HUDEP-2 (cell line): ENCODE results near the gene GLT8D1.
"Not testable (repeated sequence)": the region's sequence is repeated elsewhere in the genome, so short reads cannot be mapped to it uniquely, and the experiment has no call there.

Source experiments
- DNase-seq, 76 experiments: peaks; one replicate each; lab custom pipeline; 2025; ENCODE audit not compliant: unreplicated experiment in 76 of 76; lab: John Stamatoyannopoulos, UW

Gene GLT8D1, protein sequence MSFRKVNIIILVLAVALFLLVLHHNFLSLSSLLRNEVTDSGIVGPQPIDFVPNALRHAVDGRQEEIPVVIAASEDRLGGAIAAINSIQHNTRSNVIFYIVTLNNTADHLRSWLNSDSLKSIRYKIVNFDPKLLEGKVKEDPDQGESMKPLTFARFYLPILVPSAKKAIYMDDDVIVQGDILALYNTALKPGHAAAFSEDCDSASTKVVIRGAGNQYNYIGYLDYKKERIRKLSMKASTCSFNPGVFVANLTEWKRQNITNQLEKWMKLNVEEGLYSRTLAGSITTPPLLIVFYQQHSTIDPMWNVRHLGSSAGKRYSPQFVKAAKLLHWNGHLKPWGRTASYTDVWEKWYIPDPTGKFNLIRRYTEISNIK

DNA sequence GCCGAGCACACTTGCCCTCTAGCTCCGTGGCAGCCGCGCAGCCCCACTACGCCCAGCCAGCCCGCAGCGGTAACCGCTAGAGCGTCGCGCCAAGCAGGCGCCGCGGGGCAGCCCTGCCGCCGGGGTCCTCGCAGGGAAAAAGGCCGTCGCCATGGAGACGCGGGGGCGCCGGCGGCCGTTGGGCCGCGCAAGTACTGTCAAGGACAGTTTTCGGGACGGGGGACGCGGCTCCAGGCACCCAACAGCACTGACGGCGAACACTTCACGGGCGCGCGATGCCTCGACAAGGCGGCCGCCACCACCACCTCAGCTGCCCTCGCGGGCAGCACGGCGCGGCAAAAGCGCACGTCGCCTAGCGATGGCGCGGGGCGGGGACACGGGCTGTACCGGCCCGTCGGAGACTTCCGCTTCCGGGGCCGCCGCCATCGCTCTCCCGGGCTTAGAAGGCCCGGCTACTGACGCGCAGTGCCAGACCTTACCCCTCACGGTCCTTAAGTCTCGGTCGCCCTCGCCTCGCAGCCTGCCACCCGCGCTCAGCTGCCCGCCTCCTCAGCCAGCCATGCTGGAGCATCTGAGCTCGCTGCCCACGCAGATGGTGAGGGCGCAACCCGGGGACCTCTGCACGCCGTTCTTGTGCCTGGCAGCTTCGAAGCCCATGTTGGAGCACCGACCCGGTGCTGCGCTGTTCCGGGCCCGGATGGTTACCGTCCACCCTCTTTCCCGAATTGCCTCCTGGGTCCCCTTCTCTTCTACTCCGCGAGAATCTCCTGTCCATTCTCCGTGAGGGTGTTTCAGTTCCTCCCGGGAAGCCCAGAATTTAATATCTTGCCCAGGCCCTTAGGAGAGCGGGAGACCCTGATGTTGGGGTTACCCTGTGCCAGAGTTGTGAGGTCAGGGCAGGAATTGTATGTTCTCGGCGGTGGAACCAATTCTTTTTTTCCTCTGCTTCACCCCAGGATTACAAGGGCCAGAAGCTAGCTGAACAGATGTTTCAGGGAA is at the start of gene GLT8D1, which contains the start of gene SPCS1:
Gene GLT8D1, minus strand, starts transcription at position 104 of the 999 bp plus-strand sequence. CDS start 5,331 bp downstream, outside the sequence.
Gene SPCS1, plus strand, starts transcription at position 419 of the 999 bp plus-strand sequence. Its CDS starts 141 bp downstream, at position 560.
- peak in 74 of 76 experiments; percentile 4 to 93 (median 76) for DNase-seq

DNA sequence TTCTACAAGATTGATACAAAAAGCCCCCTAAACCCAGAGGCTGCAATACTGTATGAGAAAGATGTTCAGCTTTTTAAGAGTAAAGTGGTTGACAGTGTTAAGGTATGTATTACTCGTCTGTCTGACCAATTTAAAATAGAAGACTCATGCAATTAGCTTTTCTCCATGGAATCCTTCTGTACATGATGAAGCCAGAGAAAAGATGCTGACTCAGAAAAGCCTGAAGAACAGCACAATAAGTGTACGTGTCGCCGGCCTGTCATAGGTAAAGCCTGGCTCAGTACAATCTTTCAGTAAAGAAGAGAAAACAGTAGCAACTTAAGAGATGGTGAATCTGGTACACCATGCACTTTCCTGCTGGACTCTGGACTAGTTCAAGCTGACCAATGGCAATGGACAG is 48.8 kb upstream of the GLT8D1 start:
- no peak for DNase-seq

DNA sequence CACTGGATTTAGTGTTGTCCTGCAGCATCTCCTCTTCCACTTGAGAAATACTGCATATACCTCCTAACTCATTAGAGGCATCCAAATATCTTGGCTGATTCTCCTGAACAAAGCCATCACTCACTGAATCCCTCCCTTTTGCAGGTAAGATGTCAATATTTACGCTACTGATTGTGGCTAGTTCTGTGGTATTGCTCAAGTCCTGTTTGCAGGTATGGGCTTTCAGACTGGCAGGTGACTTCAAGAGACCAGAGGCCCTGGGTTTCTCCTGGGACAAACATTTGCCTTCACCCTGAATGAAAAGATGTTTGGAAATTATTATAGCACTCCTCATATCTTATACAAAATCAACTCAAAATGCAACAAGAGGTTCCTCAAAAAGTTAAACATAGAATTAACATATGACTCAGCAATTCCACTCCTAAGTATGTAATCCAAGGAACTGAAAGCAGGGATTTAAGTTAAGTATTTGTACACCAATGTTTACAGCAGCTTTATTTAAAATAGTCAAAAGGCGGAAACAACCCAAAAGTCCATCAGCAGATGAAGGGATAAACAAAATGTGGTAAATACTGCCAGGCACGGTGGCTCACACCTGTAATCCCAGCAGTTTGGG is 46.6 kb upstream of the GLT8D1 start:
- DNase-seq: no peak

DNA sequence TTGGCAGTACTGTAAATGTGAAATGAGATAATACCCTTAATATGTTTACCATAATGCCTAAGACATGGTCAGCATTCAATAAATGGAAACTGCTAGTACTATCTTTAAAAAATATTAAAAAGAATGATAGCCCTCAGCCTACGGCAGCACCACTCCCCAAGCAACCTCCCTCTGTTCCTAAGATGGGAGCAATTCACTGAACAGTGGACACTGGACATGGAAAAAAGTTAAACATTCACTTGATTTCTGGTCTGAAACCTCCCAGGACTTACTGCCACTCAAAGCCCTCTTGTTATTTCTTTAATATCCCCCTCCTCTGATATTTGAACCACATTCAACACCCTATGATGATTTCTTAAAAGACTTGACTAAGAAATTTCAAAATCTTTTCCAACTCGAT is 38.1 kb upstream of the GLT8D1 start:
- DNase-seq: no peak

DNA sequence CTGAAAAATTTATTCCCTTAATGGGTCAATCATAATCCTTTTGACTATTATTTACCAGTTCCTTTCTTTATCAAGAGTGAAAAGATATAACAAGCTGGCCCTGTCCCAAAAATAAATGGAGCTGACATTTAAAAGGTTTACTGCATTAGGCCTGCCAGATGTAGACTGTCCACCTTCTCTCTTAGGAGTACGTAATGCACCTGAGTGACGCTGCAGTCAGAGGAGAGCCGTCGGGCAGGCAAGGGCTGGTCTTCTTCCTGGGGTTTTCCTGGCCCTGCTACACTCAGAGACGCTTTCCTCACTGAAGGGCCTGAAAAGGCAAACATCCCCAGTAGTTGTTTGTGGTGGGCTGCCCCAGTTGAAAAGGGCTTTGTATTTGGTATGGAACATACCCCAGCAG is 37.6 kb upstream of the GLT8D1 start:
- no peak for DNase-seq

DNA sequence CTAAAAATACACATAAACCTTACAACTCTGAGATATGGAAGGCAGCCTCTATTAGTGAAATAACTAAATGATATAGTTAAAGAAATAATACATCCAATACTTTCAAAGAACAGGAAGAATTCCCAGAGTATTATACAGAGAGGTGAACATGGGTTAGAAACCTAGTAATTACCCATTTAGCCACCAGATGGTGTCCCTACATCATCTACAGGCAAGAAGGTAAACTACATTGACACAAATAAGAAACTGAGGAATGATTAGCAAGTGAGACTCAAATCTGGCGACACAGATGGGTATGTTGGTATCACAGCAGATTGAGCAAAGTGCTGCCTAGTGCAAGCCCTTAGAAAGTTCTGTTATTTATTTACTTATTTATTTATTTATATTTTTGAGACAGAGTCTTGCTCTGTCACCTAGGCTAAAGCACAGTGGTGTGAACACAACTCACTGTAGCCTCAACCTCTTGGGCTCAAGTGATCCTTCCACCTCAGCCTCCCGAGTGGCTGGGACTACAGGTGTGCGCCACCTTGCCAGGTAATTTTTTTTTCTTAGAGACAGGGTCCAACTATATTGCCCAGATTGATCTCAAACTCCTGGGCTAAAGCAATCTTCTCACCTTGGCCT is 36.9 kb upstream of the GLT8D1 start:
- DNase-seq: peak in 14 of 76 experiments; percentile 1 to 29 (median 11)

DNA sequence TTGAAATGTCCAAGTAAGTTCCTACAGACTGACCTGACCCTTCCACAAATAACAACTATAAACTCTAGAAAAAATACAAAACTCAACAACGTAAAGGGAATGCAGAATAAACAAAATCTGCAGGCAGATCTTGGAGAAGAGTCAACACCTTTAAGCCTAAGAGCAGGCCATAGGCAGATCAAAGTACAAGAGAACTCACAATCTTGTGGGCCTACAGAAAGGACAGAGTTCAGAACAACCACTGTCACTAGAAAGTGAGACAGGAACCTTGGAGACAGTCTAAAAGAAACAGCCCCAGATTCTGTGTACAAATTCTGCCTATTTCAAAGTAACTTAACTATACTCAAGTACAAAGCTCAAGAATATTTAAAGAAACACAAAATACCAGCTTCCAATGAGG is 34.1 kb upstream of the GLT8D1 start:
- DNase-seq: no peak

DNA sequence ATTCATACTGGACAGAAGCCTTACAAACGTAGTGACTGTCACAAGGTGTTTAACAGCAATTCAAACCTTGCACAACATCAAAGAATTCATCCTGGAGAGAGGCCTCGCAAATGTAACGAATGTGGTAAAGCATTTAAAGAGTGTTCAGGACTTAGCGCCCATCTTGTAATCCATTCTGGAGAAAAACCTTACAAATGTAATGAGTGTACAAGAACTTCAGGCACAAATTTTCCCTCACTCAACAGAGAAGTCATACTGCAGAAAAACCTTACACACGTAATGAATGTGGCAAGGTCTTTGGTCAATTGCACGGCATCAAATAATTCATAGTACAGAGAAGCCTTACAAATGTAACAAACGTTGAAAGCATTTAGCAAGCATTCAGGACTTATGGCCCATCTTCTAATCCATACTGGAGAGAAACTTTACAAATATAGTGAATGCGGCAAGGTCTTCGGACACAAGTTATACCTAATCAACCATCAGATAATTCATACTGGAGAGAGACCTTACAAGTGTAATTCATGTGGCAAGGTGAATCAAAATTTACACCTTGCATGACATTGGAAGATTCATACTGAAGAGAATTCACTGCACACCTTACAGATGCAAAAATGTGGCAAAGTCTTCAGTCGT is 27.8 kb upstream of the GLT8D1 start:
- no peak for DNase-seq

DNA sequence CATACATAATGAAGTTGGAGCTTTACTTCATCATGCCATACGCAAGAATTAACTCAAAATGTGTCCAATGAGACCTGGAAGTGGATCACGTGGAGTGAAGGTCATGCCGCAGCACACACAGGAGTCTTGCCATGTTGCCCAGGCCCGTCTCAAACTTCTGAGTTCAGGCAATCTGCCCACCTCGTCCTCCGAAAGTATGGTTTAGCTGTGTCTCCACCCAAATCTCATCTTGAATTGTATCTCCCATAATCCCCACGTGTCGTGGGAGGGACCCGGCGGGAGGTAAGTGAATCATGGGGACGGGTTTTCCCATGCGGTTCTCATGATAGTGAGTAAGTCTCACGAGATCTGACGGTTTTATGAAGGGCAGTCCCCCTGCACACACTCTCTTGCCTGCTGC is 26.0 kb upstream of the GLT8D1 start:
- DNase-seq: no peak

DNA sequence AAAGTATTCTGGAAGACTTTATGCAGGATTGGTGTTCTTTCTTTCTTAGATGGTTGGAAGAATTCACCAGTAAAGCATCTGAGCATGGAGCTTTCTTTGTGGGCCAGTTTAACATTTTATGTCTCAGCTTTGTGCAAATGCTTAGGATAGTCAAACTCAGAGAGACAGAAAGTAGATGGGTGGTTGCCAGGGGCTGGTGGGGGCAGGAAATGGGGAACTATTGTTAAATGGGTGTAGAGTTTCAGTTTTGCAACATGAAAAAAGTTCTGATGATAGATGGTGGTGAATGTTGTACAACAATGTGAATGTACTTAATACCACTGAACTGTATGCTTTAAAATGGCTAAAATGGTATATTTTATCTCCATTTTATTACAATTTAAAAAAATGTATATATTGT is 25.1 kb upstream of the GLT8D1 start:
- DNase-seq: no peak

DNA sequence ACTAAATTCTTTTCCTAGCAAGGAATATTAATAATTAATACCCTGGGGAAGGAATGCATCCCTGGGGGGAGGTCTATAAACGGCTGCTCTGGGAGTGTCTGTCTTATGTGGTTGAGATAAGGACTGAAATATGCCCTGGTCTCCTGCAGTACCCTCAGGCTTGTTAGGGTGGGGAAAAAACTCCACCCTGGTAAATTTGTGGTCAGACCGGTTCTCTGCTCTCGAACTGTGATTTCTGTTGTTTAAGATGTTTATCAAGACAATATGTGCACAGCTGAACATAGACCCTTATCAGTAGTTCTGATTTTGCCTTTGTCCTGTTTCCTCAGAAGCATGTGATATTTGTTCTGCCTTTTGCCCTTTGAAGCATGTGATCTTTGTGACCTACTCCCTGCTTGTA is 23.2 kb upstream of the GLT8D1 start:
- not testable (repeated sequence) for DNase-seq

DNA sequence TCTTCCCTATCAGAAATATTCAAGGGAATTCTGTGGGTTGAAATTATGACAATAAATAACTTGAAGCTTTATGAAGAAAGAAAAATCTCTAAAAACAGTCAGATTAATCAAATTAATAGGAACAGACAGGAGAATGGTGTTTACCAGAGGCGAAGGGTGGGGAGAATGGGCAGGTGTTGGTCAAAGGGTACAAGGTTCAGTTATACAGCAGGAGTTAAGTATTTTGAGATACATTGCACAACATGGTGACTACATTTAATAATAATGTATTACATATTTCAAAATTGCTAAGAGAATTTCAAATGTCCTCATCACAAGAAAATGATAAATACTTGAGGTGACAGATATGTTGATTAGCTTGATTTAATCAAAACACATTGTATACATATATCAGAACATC is 18.9 kb upstream of the GLT8D1 start:
- no peak for DNase-seq

DNA sequence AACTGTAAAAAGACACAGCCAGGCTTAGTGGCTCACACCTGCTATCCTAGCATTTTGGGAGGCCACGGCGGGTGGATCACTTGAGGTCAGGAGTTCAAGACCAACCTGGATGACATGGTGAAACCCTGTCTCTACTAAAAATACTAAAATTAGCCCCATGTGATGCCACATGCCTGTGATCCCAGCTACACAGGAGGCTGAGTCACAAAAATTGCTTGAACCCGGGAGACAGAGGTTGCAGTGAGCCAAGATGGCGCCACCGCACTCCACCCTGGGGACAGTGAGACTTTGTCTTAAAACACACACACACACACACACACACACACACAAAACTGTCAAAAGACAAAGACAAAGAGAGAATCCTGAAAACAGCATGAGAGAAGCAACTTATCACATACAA is 18.3 kb upstream of the GLT8D1 start:
- DNase-seq: no peak

DNA sequence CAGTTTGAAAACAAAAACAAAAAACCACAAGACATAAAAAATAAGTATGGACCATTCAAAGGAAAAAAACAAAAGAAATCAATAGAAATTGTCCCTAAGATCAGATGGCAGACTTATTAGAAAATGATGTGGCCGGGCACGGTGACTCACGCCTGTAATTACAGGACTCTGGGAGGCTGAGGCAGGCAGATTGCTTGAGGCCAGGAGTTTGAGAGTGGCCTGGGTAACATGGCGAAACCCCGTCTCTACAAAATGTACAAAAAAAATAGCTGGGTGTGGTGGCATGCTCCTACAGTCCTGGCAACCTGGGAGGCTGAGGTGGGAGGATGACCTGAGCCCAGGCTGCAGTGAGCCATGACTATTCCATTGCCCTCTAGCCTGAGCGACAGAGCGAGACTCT is 16.9 kb upstream of the GLT8D1 start:
- DNase-seq: no peak

DNA sequence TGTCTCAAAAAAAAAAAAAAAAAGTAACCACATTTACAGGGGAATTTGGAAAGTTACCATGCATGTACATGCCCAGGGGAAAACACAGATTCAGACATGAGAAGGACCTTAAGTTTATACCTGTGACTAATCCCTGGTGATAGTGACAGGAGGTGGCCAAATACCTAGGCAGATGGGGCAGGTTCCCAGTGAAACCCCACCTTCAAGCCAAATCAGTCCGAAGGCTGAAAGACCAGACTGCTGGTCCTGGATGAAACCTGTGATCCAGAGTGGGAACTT is 16.1 kb upstream of the GLT8D1 start:
- DNase-seq: no peak

DNA sequence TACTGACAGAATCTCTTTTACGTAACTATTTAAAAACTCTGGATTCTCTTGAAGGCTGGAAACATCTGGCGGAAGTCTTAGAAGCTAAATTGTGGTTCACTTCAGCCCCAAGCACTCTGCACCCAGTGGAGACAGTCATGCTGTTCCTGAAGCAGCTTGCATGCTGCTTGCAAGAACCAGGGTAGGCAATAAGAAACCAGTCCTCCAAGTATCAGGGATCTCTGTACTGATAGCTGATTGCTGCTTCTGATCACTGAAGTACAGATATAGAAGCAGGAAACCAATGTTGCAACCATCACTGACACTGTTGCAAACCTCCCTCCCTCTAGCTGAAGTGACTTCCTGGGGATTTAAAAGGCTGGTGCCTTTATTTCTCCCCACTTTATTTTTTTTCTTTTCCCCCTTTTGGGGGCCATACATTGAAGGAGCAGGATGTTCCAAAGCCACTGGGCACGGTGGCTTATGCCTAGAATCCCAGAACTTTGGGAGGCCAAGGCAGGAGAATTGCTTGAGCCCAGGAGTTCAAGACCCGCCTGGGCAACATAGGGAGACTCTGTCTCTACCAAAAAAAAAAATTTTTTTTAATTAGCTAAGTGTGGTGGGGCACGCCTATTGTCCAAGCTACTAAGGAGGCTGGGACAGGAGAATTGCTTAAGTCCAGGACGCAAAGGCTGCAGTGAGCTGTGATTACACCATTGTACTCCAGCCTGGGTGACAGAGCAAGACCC is 15.6 kb upstream of the GLT8D1 start:
- DNase-seq: no peak

DNA sequence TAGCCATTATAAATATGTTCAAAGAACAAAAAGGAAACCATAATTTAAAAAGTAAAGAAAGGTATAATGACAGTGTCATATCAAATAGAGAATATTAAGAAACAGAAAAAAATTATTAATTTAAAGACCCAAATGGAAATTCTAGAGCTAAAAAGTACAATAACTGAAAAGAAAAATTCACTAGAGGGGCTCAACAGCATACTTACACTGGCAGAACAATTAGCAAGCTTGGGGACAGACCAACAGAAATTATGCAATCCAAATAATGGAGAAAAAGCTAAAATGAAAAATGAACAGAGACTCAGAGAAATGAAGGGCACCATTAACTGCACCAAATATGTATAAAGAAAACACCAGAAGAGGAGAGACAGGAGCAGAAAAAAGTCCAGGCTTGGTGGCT is 14.0 kb upstream of the GLT8D1 start:
- no peak for DNase-seq

DNA sequence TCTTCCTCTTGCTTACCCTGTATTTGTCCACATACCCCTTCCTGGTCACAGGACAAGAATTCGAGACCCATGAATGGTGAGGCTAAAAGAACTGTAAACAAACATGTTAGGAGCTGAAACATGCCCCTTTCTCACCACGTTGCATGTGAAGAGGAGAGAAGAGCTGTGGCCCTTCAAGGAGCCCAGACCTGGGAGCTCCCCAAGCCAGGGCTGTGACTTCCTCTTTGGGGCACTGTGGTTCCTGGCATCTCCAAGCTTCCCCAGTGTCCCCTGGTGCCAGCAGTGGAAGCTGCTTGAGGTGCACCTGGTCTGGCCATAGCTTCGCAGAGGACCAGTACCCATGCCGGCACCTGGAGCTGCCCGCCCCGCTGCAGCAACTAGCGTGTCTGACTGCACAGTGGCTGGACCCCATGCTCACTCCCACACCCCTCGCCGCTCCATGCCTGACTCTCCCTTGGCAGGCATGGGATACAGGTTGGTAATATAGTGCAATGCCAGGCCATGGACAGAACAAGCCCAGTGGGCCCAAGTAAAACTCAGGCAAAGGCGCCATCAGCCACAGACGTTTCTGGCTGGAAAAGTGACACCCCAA is 10.2 kb upstream of the GLT8D1 start:
- no peak for DNase-seq
